Breast epithelium (tissue), 3 donors: Measurements from ENCODE around the gene WDR43.

ENCODE experiments used
- POLR2A ChIP-seq: fragments of 450-650 bp; IDR thresholded peaks from one replicate; pipeline ENCODE4 v1.6.1; 2016; ENCODE audit warnings: antibody characterized with exemption, mild to moderate bottlenecking, moderate library complexity
- POLR2AphosphoS5 ChIP-seq, 3 donors: sonication (generic); formaldehyde crosslinking; IDR thresholded peaks; one replicate each; pipeline ENCODE4 v1.6.1; 2017; ENCODE audit warnings: antibody characterized with exemption in 3 of 3
- TF ChIP-seq, protein P1 (sequence below), 3 donors: fragments of 450-650 bp; IDR thresholded peaks; one replicate each; pipeline ENCODE4 v1.5.1; 2016 to 2017; ENCODE audit warnings: antibody characterized with exemption in 3 of 3, mild to moderate bottlenecking in 3 of 3, moderate library complexity in 3 of 3

DNA sequence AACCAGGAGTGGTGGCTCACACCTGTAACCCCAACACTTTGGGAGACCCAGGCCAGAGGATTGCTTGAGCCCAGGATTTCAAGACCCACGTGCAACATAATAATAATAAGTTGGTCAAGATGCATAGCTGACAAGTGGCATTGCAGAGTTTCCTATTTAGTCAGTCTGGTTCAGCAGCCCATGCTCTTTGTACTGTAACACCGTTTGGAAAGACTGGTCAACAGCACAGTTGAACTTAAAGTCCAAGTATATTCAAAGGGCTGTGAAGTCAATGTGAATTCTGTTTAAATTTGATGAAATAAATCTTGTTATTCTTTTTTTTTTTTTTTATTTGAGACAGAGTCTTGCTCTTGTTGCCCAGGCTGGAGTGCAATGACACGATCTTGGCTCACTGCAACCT, 22.8 kb upstream of the WDR43 start:
- TF ChIP-seq, protein P1, sequence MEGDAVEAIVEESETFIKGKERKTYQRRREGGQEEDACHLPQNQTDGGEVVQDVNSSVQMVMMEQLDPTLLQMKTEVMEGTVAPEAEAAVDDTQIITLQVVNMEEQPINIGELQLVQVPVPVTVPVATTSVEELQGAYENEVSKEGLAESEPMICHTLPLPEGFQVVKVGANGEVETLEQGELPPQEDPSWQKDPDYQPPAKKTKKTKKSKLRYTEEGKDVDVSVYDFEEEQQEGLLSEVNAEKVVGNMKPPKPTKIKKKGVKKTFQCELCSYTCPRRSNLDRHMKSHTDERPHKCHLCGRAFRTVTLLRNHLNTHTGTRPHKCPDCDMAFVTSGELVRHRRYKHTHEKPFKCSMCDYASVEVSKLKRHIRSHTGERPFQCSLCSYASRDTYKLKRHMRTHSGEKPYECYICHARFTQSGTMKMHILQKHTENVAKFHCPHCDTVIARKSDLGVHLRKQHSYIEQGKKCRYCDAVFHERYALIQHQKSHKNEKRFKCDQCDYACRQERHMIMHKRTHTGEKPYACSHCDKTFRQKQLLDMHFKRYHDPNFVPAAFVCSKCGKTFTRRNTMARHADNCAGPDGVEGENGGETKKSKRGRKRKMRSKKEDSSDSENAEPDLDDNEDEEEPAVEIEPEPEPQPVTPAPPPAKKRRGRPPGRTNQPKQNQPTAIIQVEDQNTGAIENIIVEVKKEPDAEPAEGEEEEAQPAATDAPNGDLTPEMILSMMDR (IDR thresholded peaks at IDR 0.05) = no peak
- TF ChIP-seq POLR2AphosphoS5 (IDR thresholded peaks at IDR 0.05) = no peak
- TF ChIP-seq POLR2A = no peak
